Thyroid gland (tissue), 4 donors: Measurements from ENCODE around the gene IFIT2.

Source experiments
- POLR2A ChIP-seq, 2 donors: fragments of 450-650 bp; IDR thresholded peaks; one replicate each; pipeline ENCODE4 v1.6.1; 2017; ENCODE audit warnings: antibody characterized with exemption in 2 of 2, mild to moderate bottlenecking in 2 of 2, moderate library complexity in 1 of 2
- TF ChIP-seq, protein P1 (sequence below), 6 experiments: fragments of 200-600 bp in 3 of 6; fragments of 450-650 bp in 3 of 6; sonication (generic) in 3 of 6; IDR thresholded peaks; one replicate each; pipeline ENCODE4 v1.5.1; 2016 to 2019; ENCODE audit warnings: antibody characterized with exemption in 6 of 6, mild to moderate bottlenecking in 2 of 6, inconsistent platforms in 1 of 6, moderate library complexity in 1 of 6

DNA sequence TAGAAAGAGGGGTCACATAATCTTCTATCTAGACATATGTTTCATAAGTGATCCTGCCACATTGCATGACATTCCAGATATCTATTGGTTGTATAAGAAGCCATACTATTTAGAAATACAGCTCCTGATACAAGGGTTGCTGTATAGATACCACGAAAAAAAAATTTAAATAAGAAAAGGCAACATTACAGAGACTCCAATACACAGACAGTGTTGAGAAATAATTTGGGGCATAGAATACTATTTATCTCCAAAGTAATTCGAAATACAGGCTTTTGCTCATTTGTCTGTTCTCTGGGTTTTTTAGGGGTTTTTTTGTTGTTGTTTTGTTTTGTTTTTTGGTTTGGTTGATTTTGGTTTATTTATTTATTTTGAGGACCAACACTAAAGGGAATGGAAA is 2.6 kb downstream of the IFIT2 start:
- TF ChIP-seq, protein P1, sequence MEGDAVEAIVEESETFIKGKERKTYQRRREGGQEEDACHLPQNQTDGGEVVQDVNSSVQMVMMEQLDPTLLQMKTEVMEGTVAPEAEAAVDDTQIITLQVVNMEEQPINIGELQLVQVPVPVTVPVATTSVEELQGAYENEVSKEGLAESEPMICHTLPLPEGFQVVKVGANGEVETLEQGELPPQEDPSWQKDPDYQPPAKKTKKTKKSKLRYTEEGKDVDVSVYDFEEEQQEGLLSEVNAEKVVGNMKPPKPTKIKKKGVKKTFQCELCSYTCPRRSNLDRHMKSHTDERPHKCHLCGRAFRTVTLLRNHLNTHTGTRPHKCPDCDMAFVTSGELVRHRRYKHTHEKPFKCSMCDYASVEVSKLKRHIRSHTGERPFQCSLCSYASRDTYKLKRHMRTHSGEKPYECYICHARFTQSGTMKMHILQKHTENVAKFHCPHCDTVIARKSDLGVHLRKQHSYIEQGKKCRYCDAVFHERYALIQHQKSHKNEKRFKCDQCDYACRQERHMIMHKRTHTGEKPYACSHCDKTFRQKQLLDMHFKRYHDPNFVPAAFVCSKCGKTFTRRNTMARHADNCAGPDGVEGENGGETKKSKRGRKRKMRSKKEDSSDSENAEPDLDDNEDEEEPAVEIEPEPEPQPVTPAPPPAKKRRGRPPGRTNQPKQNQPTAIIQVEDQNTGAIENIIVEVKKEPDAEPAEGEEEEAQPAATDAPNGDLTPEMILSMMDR (IDR thresholded peaks at IDR 0.05), result no peak
- TF ChIP-seq POLR2A (IDR thresholded peaks at IDR 0.05), result no peak
